Ascending aorta (tissue), 2 donors: ENCODE measurements around the gene STXBP6. TPM values are rescaled to one million over a fixed set of nuclear protein-coding genes. Genes with fewer than 3 reads are reported as not detected.
"Not testable (repeated sequence)": the region's sequence is repeated elsewhere in the genome, so short reads cannot be mapped to it uniquely, and the experiment has no call there.

ENCODE experiments used
- DNase-seq, 2 donors: peaks; one replicate each; pipeline ENCODE4 v3.0.0-alpha.2; 2019; ENCODE audit warnings: low spot score in 2 of 2
- H3K27ac ChIP-seq, 2 donors: fragments of 200-600 bp; sonication (generic); one replicate each; pipeline ENCODE4 v1.5.1; 2016 to 2017; ENCODE audit warnings: mild to moderate bottlenecking in 1 of 2
- H3K27me3 ChIP-seq: fragments of 200-600 bp; sonication (generic); one replicate; pipeline ENCODE4 v1.5.1; 2017
- H3K36me3 ChIP-seq, 2 donors: fragments of 200-600 bp; sonication (generic); one replicate each; pipeline ENCODE4 v1.5.1; 2016
- H3K4me1 ChIP-seq, 2 donors: fragments of 200-600 bp; sonication (generic); one replicate each; pipeline ENCODE4 v1.5.1; 2016 to 2017; ENCODE audit warnings: mild to moderate bottlenecking in 1 of 2
- H3K4me3 ChIP-seq, 2 donors: fragments of 200-600 bp; sonication (generic); one replicate each; pipeline ENCODE4 v1.5.1; 2016 to 2017; ENCODE audit warnings: mild to moderate bottlenecking in 1 of 2
- H3K9me3 ChIP-seq, 2 donors: fragments of 200-600 bp; sonication (generic); one replicate each; pipeline ENCODE4 v1.5.1; 2016
- intact Hi-C: fragments of 100-400 bp; cut with DNase I; formaldehyde crosslinking; loops from one replicate; pipeline ENCODE4 v1.15.1; 2023
- total RNA-seq: library from RNA; depleted of rRNA; stranded (reverse); fragments of >200 nt; gene quantifications from one replicate; pipeline ENCODE4 v1.1.0, GENCODE V29; 2016
- TF ChIP-seq, protein P1 (sequence below), 3 experiments: fragments of 200-600 bp in 2 of 3; fragments of 450-650 bp in 1 of 3; sonication (generic) in 2 of 3; IDR thresholded peaks; one replicate each; pipeline ENCODE4 v1.5.1; 2016 to 2019; ENCODE audit warnings: antibody characterized with exemption in 3 of 3, mild to moderate bottlenecking in 1 of 3, moderate library complexity in 1 of 3

The STXBP6 gene
- total RNA-seq, 1 donor from 2014 or later, result 0.21 TPM

DNA sequence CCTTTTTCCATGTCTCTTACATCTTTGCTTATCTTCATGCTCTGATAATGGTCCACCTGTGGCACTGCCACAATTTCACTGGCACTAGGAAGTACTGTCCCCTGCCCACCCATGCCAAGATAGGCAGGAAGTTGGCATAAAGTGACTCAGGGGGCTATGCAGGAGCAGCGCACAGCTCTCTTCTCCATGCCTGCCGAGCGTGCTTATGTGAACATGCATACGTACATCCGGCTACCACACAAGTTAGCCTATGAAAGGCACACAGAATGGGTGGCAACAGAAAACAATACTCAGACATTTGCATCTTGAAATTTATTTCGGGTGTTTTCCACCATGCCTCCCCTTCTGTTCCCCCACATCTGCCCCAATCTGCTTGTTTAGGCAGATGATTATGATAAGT lies 241.5 kb downstream of the STXBP6 start:
- Histone ChIP-seq H3K4me3 (no peak overlapping the region), H3K9me3 (no peaks in the 10 kb centered on the region), H3K36me3 (no peaks in the 10 kb centered on the region), H3K27me3 (no peaks in the 10 kb centered on the region), H3K27ac (no peak overlapping the region), H3K4me1 (no peaks in the 10 kb centered on the region)
- TF ChIP-seq, protein P1, sequence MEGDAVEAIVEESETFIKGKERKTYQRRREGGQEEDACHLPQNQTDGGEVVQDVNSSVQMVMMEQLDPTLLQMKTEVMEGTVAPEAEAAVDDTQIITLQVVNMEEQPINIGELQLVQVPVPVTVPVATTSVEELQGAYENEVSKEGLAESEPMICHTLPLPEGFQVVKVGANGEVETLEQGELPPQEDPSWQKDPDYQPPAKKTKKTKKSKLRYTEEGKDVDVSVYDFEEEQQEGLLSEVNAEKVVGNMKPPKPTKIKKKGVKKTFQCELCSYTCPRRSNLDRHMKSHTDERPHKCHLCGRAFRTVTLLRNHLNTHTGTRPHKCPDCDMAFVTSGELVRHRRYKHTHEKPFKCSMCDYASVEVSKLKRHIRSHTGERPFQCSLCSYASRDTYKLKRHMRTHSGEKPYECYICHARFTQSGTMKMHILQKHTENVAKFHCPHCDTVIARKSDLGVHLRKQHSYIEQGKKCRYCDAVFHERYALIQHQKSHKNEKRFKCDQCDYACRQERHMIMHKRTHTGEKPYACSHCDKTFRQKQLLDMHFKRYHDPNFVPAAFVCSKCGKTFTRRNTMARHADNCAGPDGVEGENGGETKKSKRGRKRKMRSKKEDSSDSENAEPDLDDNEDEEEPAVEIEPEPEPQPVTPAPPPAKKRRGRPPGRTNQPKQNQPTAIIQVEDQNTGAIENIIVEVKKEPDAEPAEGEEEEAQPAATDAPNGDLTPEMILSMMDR (IDR thresholded peaks at IDR 0.05), result no peak
- intact Hi-C loops, result loop anchor here (5.0 kb wide), 2 partner anchors 324 to 344 kb away; no protein-coding TSS in a partner anchor
- no peak for DNase-seq

DNA sequence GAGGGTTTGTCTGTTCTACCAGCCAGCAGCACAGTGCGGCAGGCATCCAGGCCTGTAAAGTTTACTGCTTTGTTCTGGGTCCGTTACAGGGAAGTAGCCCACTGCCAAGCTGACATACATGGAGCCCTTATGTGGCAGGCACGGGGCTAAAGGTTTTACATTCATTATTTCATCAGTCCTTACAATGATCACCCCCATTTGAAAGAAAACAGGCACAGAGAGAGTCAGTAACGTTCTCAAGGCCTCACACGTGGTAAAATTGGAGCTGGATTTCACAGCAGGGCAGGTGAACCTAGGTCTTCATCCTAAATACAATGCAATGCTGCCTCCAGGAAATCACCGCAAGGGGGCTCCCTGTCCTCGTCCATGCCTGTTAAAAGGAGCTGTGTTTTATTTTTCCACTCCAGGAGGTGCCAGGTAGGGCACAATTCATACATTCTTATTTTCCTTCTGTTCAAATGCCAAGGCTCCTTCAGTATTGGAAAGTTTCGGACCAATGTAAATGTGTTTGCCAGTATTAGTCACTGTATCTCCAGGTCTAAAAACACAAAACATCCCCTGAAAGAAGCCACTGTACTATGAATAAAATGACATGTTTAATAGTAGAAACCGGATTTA lies 243.8 kb downstream of the STXBP6 start:
- Histone ChIP-seq H3K9me3 (no peaks in the 10 kb centered on the region), H3K27me3 (no peaks in the 10 kb centered on the region), H3K4me3 (no peak overlapping the region), H3K36me3 (no peaks in the 10 kb centered on the region), H3K4me1 (no peaks in the 10 kb centered on the region), H3K27ac (no peak overlapping the region)
- intact Hi-C loops, result loop anchor here (5.0 kb wide), 2 partner anchors 326 to 346 kb away; no protein-coding TSS in a partner anchor
- DNase-seq, result peak in 1 of 2 donors; percentile 67
- TF ChIP-seq, protein P1 (IDR thresholded peaks at IDR 0.05), result peak; percentile 17 to 64 (median 50)

DNA sequence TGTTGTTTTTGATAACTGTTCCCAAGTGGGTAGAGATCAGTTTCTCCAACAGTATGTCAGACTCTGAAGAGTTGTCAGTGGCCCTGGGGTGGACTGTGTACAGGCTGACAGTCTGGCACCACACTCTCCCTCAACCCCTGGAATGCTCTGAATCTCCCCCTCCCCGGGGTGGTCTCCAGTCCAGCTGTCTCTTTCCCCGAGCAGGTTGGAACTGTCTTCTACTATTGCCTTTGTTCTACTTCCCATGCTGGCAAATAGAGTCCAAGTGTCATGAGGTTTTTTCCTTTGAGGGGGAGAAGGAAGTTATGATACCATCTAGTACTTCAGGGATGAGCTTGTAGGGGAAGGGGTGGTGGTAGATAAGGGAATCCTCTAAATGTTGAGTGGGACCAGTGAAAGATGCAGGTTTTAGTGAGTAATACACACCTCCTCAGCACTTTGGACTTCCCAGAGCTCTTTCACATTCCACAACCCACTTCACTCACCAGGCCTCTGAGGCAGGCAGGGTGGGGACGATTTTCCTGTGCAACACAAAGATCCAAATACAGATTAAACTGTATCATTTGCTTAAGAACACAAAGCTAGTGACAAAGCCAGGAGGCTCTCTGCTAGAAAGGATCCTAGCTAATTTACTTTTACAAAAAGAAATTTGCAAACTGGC lies 245.3 kb downstream of the STXBP6 start:
- H3K27ac ChIP-seq, result no peak overlapping the region
- TF ChIP-seq, protein P1 (IDR thresholded peaks at IDR 0.05), result no peak
- no peaks in the 10 kb centered on the region for H3K36me3 ChIP-seq
- H3K27me3 ChIP-seq, result no peaks in the 10 kb centered on the region
- intact Hi-C loops, result loop anchor here (5.0 kb wide), 2 partner anchors 328 to 348 kb away; no protein-coding TSS in a partner anchor
- H3K4me3 ChIP-seq, result no peak overlapping the region
- H3K9me3 ChIP-seq, result no peaks in the 10 kb centered on the region
- DNase-seq, result no peak
- H3K4me1 ChIP-seq, result no peaks in the 10 kb centered on the region

DNA sequence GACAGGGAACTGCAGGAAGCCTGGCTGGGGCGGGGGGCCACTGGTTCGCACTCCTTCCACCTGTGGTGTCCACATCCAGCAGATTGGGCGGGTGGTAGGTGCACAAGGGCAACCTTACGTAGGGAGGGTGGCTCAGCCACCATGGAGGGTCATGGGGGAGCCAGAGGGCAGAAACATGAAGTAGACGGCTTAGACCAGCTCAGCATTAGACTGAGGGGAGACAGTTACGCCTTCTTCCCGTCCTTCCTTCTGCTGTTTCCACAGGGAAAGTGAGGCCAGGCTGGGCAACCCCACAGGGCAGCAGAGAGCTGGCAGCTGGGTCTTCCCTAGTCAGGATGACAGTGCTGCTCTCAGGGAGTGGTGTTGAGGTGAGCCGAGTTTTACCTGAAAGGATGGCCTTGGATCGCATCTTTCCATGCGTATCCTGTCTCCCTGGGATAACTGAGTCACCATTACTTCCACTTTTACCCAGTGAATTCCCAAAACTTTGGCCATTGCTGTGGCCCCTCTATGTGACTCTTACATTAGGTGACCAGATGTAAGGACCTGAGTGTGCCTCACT lies 245.9 kb downstream of the STXBP6 start:
- Histone ChIP-seq H3K9me3 (no peaks in the 10 kb centered on the region), H3K4me3 (no peak overlapping the region), H3K27ac (no peak overlapping the region), H3K27me3 (no peaks in the 10 kb centered on the region), H3K4me1 (no peaks in the 10 kb centered on the region), H3K36me3 (no peaks in the 10 kb centered on the region)
- no peak for DNase-seq
- TF ChIP-seq, protein P1 (IDR thresholded peaks at IDR 0.05), result no peak
- intact Hi-C loops, result no loop called here

DNA sequence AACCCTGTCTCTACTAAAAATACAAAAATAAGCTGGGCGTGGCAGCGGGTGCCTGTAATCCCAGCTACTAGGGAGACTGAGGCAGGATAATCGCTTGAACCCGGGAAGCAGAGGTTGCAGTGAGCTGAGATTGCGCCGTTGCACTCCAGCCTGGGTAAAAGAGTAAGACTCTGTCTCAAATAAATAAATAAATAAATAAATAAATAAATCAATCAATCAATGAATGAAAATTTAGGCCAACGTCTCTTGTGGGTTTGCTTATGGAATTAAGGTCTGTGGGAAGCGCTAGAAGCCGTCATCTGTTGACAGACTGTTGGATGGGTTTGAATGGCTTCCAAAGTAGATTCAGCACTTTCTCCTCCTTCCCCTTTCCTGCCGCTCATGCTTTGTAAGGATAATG lies 246.5 kb downstream of the STXBP6 start:
- H3K4me3 ChIP-seq, H3K4me1 ChIP-seq, H3K9me3 ChIP-seq, DNase-seq, H3K27me3 ChIP-seq, intact Hi-C loops, H3K36me3 ChIP-seq, H3K27ac ChIP-seq: not testable (repeated sequence)

DNA sequence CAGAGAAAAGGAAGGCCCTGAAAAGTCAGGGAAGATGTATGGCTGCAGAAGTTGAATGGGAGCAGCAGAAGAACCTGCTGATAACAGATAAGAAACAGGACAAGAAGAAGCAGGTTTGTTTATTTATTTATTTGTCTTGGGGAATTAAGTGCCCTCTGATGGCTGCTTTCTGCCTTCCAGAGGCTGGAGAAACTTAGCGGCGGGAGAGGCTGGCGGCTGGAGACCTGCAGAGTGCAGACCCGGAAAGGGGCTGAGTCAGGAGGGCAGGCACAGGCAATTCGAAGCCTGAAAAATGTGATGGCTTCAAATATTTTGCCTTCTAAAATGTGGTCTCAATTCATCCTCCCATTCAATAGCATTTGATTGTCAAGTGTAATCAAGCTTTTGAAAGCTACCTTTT lies 247.7 kb downstream of the STXBP6 start:
- no peaks in the 10 kb centered on the region for H3K9me3 ChIP-seq
- no peak for DNase-seq
- H3K27me3 ChIP-seq, result no peaks in the 10 kb centered on the region
- H3K4me3 ChIP-seq, result no peak overlapping the region
- TF ChIP-seq, protein P1 (IDR thresholded peaks at IDR 0.05), result no peak
- intact Hi-C loops, result no loop called here
- no peaks in the 10 kb centered on the region for H3K4me1 ChIP-seq
- no peaks in the 10 kb centered on the region for H3K36me3 ChIP-seq
- H3K27ac ChIP-seq, result no peak overlapping the region
